ENCODE measurements around the gene USP1. TPM values are rescaled to one million over a fixed set of nuclear protein-coding genes. Genes with fewer than 3 reads are reported as not detected.

The USP1 gene
- polyA plus RNA-seq, 1 donor (not counting 4 experiments of a cell fraction or from before 2014, with no cell fraction given), result 12.0 TPM

DNA sequence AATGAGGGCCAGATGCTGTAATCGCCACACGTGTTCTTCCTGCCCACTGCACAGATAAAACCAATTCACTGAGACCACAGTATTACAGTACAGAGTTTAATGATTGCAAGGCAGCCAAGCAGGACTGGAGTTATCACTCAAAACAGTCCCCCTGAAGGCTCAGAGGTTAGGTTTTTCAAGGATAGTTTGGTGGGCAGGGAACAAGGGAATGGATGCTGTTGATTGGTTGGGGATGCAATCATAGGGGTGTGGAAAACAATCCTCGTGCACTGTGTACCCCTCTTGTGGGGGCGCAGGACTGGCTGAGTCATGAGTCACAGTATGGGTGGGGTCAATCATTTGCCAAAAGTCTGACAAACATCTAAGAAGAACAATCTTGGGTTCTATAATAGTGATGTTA is 12.4 kb upstream of the USP1 start:
- Histone ChIP-seq H3K36me3 (ENCODE audit: control insufficient read depth in 2 of 2, extremely low read depth in 1 of 2, insufficient read depth in 2 of 2, low read length in 2 of 2) (no peaks in the 10 kb centered on the region), H3K9me3 (ENCODE audit: control insufficient read depth, low read depth, low read length) (no peaks in the 10 kb centered on the region), H3K9me1 (ENCODE audit: control insufficient read depth, extremely low read depth, insufficient read depth, low read length) (no peaks in the 10 kb centered on the region), H3K9ac (ENCODE audit: control insufficient read depth, extremely low read depth, insufficient read depth, low read length) (no peak overlapping the region), H3K4me1 (ENCODE audit: control insufficient read depth, extremely low read depth, insufficient read depth, low read length) (peaks cover 5% of the 10 kb centered on the region), H3K27ac (ENCODE audit: control insufficient read depth, insufficient read depth, low read length) (no peak overlapping the region), H3K4me2 (ENCODE audit: control insufficient read depth, extremely low read depth, insufficient read depth, low read depth, low read length) (no peak overlapping the region), H3K4me3 (ENCODE audit: control insufficient read depth in 2 of 3, extremely low read depth in 1 of 3, insufficient read depth in 2 of 3, low read depth in 1 of 3, low read length in 3 of 3) (no peak overlapping the region), H2AFZ (ENCODE audit: control insufficient read depth, low read length) (no peak overlapping the region), H3K79me2 (ENCODE audit: control insufficient read depth, insufficient read depth, low read length) (no peaks in the 10 kb centered on the region), H4K20me1 (ENCODE audit: control insufficient read depth, extremely low read depth, insufficient read depth, low read length) (no peaks in the 10 kb centered on the region), H3K27me3 (ENCODE audit: control insufficient read depth, extremely low read depth, insufficient read depth, low read length) (no peaks in the 10 kb centered on the region)
- no peak for DNase-seq (ENCODE audit: low read depth, low spot score)
- FAIRE-seq, result peak; percentile 17
- dilution Hi-C loops (cut with MboI; ENCODE audit: extremely low pct_ligation_motif_present, low sequenced_read_pairs), result no loop called here
- TF ChIP-seq, protein P1, sequence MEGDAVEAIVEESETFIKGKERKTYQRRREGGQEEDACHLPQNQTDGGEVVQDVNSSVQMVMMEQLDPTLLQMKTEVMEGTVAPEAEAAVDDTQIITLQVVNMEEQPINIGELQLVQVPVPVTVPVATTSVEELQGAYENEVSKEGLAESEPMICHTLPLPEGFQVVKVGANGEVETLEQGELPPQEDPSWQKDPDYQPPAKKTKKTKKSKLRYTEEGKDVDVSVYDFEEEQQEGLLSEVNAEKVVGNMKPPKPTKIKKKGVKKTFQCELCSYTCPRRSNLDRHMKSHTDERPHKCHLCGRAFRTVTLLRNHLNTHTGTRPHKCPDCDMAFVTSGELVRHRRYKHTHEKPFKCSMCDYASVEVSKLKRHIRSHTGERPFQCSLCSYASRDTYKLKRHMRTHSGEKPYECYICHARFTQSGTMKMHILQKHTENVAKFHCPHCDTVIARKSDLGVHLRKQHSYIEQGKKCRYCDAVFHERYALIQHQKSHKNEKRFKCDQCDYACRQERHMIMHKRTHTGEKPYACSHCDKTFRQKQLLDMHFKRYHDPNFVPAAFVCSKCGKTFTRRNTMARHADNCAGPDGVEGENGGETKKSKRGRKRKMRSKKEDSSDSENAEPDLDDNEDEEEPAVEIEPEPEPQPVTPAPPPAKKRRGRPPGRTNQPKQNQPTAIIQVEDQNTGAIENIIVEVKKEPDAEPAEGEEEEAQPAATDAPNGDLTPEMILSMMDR (optimal IDR thresholded peaks at IDR 0.05 in 1 of 3, IDR thresholded peaks at IDR 0.05 in 1 of 3, conservative IDR thresholded peaks at IDR 0.05 in 1 of 3; ENCODE audit: extremely low read depth in 1 of 3, insufficient read depth in 2 of 3, low read length in 3 of 3), result no peak
- TF ChIP-seq EZH2 (IDR thresholded peaks at IDR 0.05; ENCODE audit: low read length), result no peak

DNA sequence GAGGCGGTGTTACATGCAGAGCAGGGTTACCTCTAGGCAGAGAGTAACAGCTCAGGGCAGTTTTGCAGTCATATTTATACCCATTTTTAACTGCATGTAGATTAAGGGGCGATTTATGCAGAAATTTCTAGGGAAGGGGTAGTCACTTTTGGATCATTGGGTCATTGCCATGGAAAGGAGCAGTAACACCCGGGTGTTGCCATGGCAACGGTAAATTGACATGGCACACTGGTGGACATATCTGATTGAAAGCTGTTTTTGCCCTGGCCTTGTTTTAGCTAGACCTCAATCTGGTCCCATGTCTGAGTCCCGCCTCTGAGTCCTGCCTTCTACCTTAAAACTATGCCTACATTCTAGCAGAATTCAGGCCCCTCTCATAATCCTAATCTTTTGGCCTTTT is 11.8 kb upstream of the USP1 start:
- no peak overlapping the region for H2AFZ ChIP-seq (ENCODE audit: control insufficient read depth, low read length)
- TF ChIP-seq EZH2 (IDR thresholded peaks at IDR 0.05; ENCODE audit: low read length), result no peak
- TF ChIP-seq, protein P1 (optimal IDR thresholded peaks at IDR 0.05 in 1 of 3, IDR thresholded peaks at IDR 0.05 in 1 of 3, conservative IDR thresholded peaks at IDR 0.05 in 1 of 3; ENCODE audit: extremely low read depth in 1 of 3, insufficient read depth in 2 of 3, low read length in 3 of 3), result no peak
- H3K36me3 ChIP-seq (ENCODE audit: control insufficient read depth in 2 of 2, extremely low read depth in 1 of 2, insufficient read depth in 2 of 2, low read length in 2 of 2), result no peaks in the 10 kb centered on the region
- no peak for FAIRE-seq
- H3K4me2 ChIP-seq (ENCODE audit: control insufficient read depth, extremely low read depth, insufficient read depth, low read depth, low read length), result no peak overlapping the region
- no peaks in the 10 kb centered on the region for H4K20me1 ChIP-seq (ENCODE audit: control insufficient read depth, extremely low read depth, insufficient read depth, low read length)
- no peaks in the 10 kb centered on the region for H3K9me3 ChIP-seq (ENCODE audit: control insufficient read depth, low read depth, low read length)
- no peak overlapping the region for H3K9ac ChIP-seq (ENCODE audit: control insufficient read depth, extremely low read depth, insufficient read depth, low read length)
- H3K27me3 ChIP-seq (ENCODE audit: control insufficient read depth, extremely low read depth, insufficient read depth, low read length), result no peaks in the 10 kb centered on the region
- peaks cover 5% of the 10 kb centered on the region for H3K4me1 ChIP-seq (ENCODE audit: control insufficient read depth, extremely low read depth, insufficient read depth, low read length)
- dilution Hi-C loops (cut with MboI; ENCODE audit: extremely low pct_ligation_motif_present, low sequenced_read_pairs), result no loop called here
- H3K9me1 ChIP-seq (ENCODE audit: control insufficient read depth, extremely low read depth, insufficient read depth, low read length), result no peaks in the 10 kb centered on the region
- H3K79me2 ChIP-seq (ENCODE audit: control insufficient read depth, insufficient read depth, low read length), result no peaks in the 10 kb centered on the region
- no peak overlapping the region for H3K27ac ChIP-seq (ENCODE audit: control insufficient read depth, insufficient read depth, low read length)
- DNase-seq (ENCODE audit: low read depth, low spot score), result no peak
- no peak overlapping the region for H3K4me3 ChIP-seq (ENCODE audit: control insufficient read depth in 2 of 3, extremely low read depth in 1 of 3, insufficient read depth in 2 of 3, low read depth in 1 of 3, low read length in 3 of 3)
